Urinary bladder (tissue), 4 donors: ENCODE results near the gene FOXJ3. TPM values are rescaled to one million over a fixed set of nuclear protein-coding genes. Genes with fewer than 3 reads are reported as not detected.

Experiments used
- DNase-seq: peaks from one replicate; pipeline ENCODE4 v3.0.0-alpha.2; 2015; ENCODE audit errors: extremely low spot score
- H3K27ac ChIP-seq: one replicate; pipeline ENCODE4 v1.5.1; 2013; ENCODE audit warnings: low read depth, mild to moderate bottlenecking, moderate library complexity
- H3K36me3 ChIP-seq: one replicate; pipeline ENCODE4 v1.6.1; 2013; ENCODE audit warnings: mild to moderate bottlenecking, moderate library complexity; ENCODE audit not compliant: insufficient read depth
- H3K4me1 ChIP-seq: one replicate; pipeline ENCODE4 v1.6.1; 2013; ENCODE audit warnings: mild to moderate bottlenecking, moderate library complexity; ENCODE audit not compliant: insufficient read depth
- H3K4me3 ChIP-seq: one replicate; pipeline ENCODE4 v1.5.1; 2013; ENCODE audit warnings: low read depth, low read length
- WGBS: extraction: QIAGEN DNeasy Blood & Tissue Kit; methylation state at CpG from one replicate; pipeline ENCODE4 v1.1.7; 2013; 5-methylcytosine and 5-hydroxymethylcytosine counted together
- polyA plus RNA-seq: library from polyadenylated mRNA; stranded (reverse); fragments of 200-250 nt; gene quantifications from one replicate; pipeline ENCODE4 v1.2.3, GENCODE V29; 2013
- total RNA-seq: library from RNA; depleted of rRNA; stranded (reverse); fragments of >200 nt; gene quantifications from one replicate; pipeline ENCODE4 v1.2.3, GENCODE V29; 2014
- donor health status: healthy with polysubstance abuse.
- donor health status: healthy.

FOXJ3 gene
- total and polyA plus RNA-seq, 2 donors = 21.4 to 103 TPM

GRCh38 chr1:42133809-42134526, 201.1 kb downstream of the FOXJ3 start:
- Histone ChIP-seq H3K4me3 (no peak overlapping the region), H3K36me3 (no peaks in the 10 kb centered on the region), H3K4me1 (no peaks in the 10 kb centered on the region), H3K27ac (no peak overlapping the region)
- 78% methylated on average over 10 of the region's 10 CpGs for WGBS
- DNase-seq = no peak

DNA sequence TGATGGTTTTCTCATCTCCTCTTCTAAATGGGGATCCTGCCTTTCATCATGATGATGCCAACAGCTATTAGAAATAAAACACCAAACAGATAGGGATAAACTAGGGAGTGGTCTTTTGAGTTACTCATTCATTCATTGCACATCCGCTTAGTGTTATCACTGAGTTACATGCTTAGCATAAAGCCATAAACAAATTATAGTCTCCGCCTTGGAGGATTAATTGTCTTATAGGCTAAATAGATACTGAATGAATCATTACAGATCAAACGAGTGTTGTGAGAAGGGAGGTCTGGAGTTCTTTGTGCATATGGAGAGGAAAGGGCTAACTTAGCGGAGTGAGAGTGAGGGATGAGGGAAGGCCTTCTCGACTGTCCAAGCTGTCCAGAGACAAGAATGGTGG, 201.6 kb downstream of the FOXJ3 start:
- no peaks in the 10 kb centered on the region for H3K4me1 ChIP-seq
- no peak for DNase-seq
- H3K27ac ChIP-seq = no peak overlapping the region
- H3K4me3 ChIP-seq = no peak overlapping the region
- WGBS = 64% methylated on average over 5 of the region's 5 CpGs
- H3K36me3 ChIP-seq = no peaks in the 10 kb centered on the region

DNA sequence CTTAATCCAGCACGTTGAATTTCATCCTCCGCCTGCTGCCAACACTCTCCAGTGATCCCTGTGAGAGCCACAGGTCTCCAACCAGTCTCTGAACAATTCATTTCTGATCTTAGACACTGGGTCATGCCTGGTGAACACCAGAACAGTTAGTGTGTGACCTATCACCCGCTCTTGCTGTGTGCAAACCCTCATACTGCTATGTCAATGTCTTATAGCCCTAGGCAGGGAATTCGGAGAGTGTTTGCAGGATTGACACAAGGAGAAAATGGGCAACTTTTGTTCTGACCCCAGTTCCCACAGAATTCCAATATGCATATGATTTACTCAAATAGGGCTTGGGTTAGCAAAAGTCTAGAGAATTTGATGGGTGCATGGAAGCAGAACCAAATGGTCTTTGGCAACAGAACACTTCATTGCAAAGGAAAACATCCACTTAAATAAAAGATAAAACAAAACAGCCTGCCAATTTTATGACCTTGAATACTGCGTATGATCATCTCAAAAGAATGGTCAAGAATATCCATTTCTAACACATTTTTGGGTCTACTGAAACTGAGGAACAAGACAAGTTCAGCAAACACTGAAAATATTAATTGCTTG, 204.9 kb downstream of the FOXJ3 start:
- no peak for DNase-seq
- Histone ChIP-seq H3K4me1 (no peaks in the 10 kb centered on the region), H3K36me3 (no peaks in the 10 kb centered on the region), H3K4me3 (no peak overlapping the region), H3K27ac (no peak overlapping the region)
- 74% methylated on average over 5 of the region's 5 CpGs for WGBS

DNA sequence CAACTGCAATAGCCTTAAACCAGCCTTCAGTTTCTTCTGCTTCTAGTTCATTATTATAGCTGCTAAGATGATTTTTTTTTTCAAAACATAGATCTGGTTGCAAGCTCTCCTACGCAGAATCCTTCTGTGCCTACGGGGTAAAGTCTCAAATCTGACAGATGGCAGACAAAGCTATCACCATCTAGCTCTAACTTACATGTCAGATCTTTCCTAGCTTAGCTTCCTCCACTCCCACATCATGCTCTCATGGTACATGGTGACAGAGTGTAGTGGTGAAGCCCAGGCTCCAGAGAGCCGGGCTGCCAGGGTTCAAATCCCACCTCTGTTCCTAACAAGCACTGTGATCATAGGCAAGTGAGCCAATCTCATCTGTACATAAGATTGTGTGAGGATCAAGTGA, 206.1 kb downstream of the FOXJ3 start:
- no peak for DNase-seq
- H3K27ac ChIP-seq = no peak overlapping the region
- no peak overlapping the region for H3K4me3 ChIP-seq
- no peaks in the 10 kb centered on the region for H3K4me1 ChIP-seq
- 76% methylated on average over 3 of the region's 3 CpGs for WGBS
- no peaks in the 10 kb centered on the region for H3K36me3 ChIP-seq

- WGBS = 45% methylated on average over 2 of the region's 2 CpGs
- no peak overlapping the region for H3K4me3 ChIP-seq
- no peak for DNase-seq
These were observed 206.5 kb downstream of the FOXJ3 start for GRCh38 chr1:42128499-42128898.

GRCh38 chr1:42127767-42128166, 207.3 kb downstream of the FOXJ3 start:
- H3K4me3 ChIP-seq = no peak overlapping the region
- 80% methylated on average over 6 of the region's 6 CpGs for WGBS
- no peaks in the 10 kb centered on the region for H3K4me1 ChIP-seq
- DNase-seq = no peak
- H3K27ac ChIP-seq = no peak overlapping the region
- no peaks in the 10 kb centered on the region for H3K36me3 ChIP-seq

More at GRCh38 chr1:42128499-42128898, 206.5 kb downstream of the FOXJ3 start:
- H3K27ac ChIP-seq = no peak overlapping the region
- H3K36me3 ChIP-seq = no peaks in the 10 kb centered on the region
- no peaks in the 10 kb centered on the region for H3K4me1 ChIP-seq

Other genes starting within 250 kb of the FOXJ3 start
- not detected for gene GUCA2B, start 181.8 kb downstream of the FOXJ3 start, total RNA-seq
- gene GUCA2B, start 181.8 kb downstream of the FOXJ3 start, polyA plus RNA-seq = not detected
- gene GUCA2A, start 170.5 kb downstream of the FOXJ3 start, total RNA-seq = not detected
- gene GUCA2A, start 170.5 kb downstream of the FOXJ3 start, polyA plus RNA-seq = not detected
- gene RIMKLA, start 45.6 kb upstream of the FOXJ3 start, total RNA-seq = 0.69 TPM
- gene RIMKLA, start 45.6 kb upstream of the FOXJ3 start, polyA plus RNA-seq = 0.58 TPM
- 3.2 TPM for gene ZMYND12, start 120.8 kb upstream of the FOXJ3 start, total RNA-seq
- 0.75 TPM for gene ZMYND12, start 120.8 kb upstream of the FOXJ3 start, polyA plus RNA-seq
- 38.0 TPM for gene PPCS, start 121.3 kb upstream of the FOXJ3 start, total RNA-seq
- 63.8 TPM for gene PPCS, start 121.3 kb upstream of the FOXJ3 start, polyA plus RNA-seq
- 7.2 TPM for gene CCDC30, start 128.1 kb upstream of the FOXJ3 start, total RNA-seq
- gene CCDC30, start 128.1 kb upstream of the FOXJ3 start, polyA plus RNA-seq = 1.5 TPM